HCT116 (cell line): ENCODE measurements around the gene TMEM100. TPM values are rescaled to one million over a fixed set of nuclear protein-coding genes. Genes with fewer than 3 reads are reported as not detected.

ENCODE experiments used
- ATAC-seq: fragments of 200-7000 bp; cut with Tn5 transposase; 2 replicates; pipeline ENCODE4 v1.9.1; 2020; ENCODE audit warnings: mild to moderate bottlenecking, moderate library complexity
- BruUV-seq: library from RNA; stranded (reverse); fragments of 400-500 nt; replicated peaks from 2 replicates; lab custom pipeline; 2021; lab: Mats Ljungman, UMichigan
- CTCF ChIA-PET: fragments of 300-600 bp; sonication (Branson Sonifier 250); formaldehyde crosslinking; loops from one replicate; lab custom pipeline; 2021; ENCODE audit warnings: antibody characterized with exemption; lab: Charles Lee
- POLR2A ChIA-PET: fragments of 300-600, 350-600 bp; sonication (Branson Sonifier 250); formaldehyde crosslinking; loops from one replicate; lab custom pipeline; 2021; ENCODE audit warnings: antibody characterized with exemption; lab: Charles Lee
- RAD21 ChIA-PET, 2 experiments: fragments of 300-600 bp; sonication (Branson Sonifier 250); formaldehyde crosslinking; loops; one replicate each; lab custom pipeline; 2023; ENCODE audit warnings: low total read pairs in 2 of 2; ENCODE audit not compliant: uncharacterized antibody in 2 of 2, unreplicated experiment in 2 of 2, low non-redundant PET in 1 of 2; lab: Charles Lee
- DNase-seq: peaks from one replicate; pipeline ENCODE4 v3.0.0-alpha.2; 2010; ENCODE audit warnings: low read depth, low spot score
- H2AFZ ChIP-seq: fragments of 200-600 bp; shearing (Covaris generic), sonication (generic); 2 replicates; pipeline ENCODE4 v1.6.1; 2017; ENCODE audit warnings: low read depth, mixed run types, mixed read lengths, antibody characterized with exemption, low read length; ENCODE audit not compliant: poor library complexity, severe bottlenecking
- H3K27ac ChIP-seq: 2 replicates; pipeline ENCODE4 v1.5.1; 2012; ENCODE audit warnings: low read depth, low read length
- H3K27me3 ChIP-seq: fragments of 200-600 bp; sonication (generic); 2 replicates; pipeline ENCODE4 v1.6.1; 2016; ENCODE audit warnings: mixed run types, low read length, mixed read lengths; ENCODE audit not compliant: insufficient read depth
- H3K36me3 ChIP-seq, 2 experiments: fragments of 200-500 bp in 1 of 2; fragments of 200-600 bp in 1 of 2; sonication (Bioruptor generic) in 1 of 2; sonication (generic) in 1 of 2; 2 replicates each; pipeline versions ENCODE4 v1.5.1 to v1.6.1; 2014 to 2016; ENCODE audit warnings: low read length in 2 of 2, inconsistent platforms in 1 of 2, mixed read lengths in 1 of 2, mixed run types in 1 of 2; ENCODE audit not compliant: insufficient read depth in 2 of 2, control insufficient read depth in 1 of 2
- H3K4me1 ChIP-seq, 2 experiments: fragments of 200-600 bp in 1 of 2; sonication (generic) in 1 of 2; 2 replicates each; pipeline versions ENCODE4 v1.5.1 to v1.6.1; 2012 to 2017; ENCODE audit warnings: low read length in 2 of 2, inconsistent platforms in 1 of 2, mild to moderate bottlenecking in 1 of 2, mixed read lengths in 1 of 2, mixed run types in 1 of 2, moderate library complexity in 1 of 2; ENCODE audit not compliant: insufficient read depth in 2 of 2, control insufficient read depth in 1 of 2
- H3K4me2 ChIP-seq: fragments of 200-600 bp; sonication (generic); 2 replicates; pipeline ENCODE4 v1.6.1; 2017; ENCODE audit warnings: mixed run types, low read length, mixed read lengths
- H3K4me3 ChIP-seq, 2 experiments: fragments of 200-600 bp in 1 of 2; sonication (generic) in 1 of 2; replicated peaks in 1 of 2; 2 replicates each; pipeline ENCODE4 v1.5.1; 2011 to 2016; ENCODE audit warnings: low read length in 2 of 2, control low read depth in 1 of 2, low read depth in 1 of 2, mild to moderate bottlenecking in 1 of 2, mixed read lengths in 1 of 2, mixed run types in 1 of 2
- H3K79me2 ChIP-seq: fragments of 200-600 bp; sonication (generic); 2 replicates; pipeline ENCODE4 v1.6.1; 2017; ENCODE audit warnings: mild to moderate bottlenecking, mixed run types, low read length, moderate library complexity, mixed read lengths; ENCODE audit not compliant: insufficient read depth
- H3K9ac ChIP-seq: fragments of 200-600 bp; sonication (generic); 2 replicates; pipeline ENCODE4 v1.6.1; 2016; ENCODE audit warnings: low read length, mixed read lengths
- H3K9me2 ChIP-seq: fragments of 200-600 bp; sonication (generic), shearing (Covaris generic); 2 replicates; pipeline ENCODE4 v1.6.1; 2017; ENCODE audit warnings: mixed run types, mild to moderate bottlenecking, moderate library complexity; ENCODE audit not compliant: insufficient read depth
- H3K9me3 ChIP-seq, 2 experiments: fragments of 200-500 bp in 1 of 2; fragments of 200-600 bp in 1 of 2; sonication (Bioruptor generic) in 1 of 2; sonication (generic) in 1 of 2; 2 replicates each; pipeline ENCODE4 v1.6.1; 2014 to 2017; ENCODE audit warnings: low read length in 2 of 2, mixed read lengths in 2 of 2, inconsistent platforms in 1 of 2, low read depth in 1 of 2, mild to moderate bottlenecking in 1 of 2, mixed run types in 1 of 2, moderate library complexity in 1 of 2; ENCODE audit not compliant: control insufficient read depth in 1 of 2, insufficient read depth in 1 of 2
- H4K20me1 ChIP-seq: fragments of 200-600 bp; sonication (generic), shearing (Covaris generic); 2 replicates; pipeline ENCODE4 v1.6.1; 2017; ENCODE audit warnings: mixed run types, mild to moderate bottlenecking, moderate library complexity; ENCODE audit not compliant: insufficient read depth
- CBX3 ChIP-seq: IDR thresholded peaks from 2 replicates; pipeline ENCODE4 v1.6.1; 2012; ENCODE audit warnings: low read depth
- CEBPB ChIP-seq: IDR thresholded peaks from 2 replicates; pipeline ENCODE4 v1.6.1; 2012; ENCODE audit warnings: low read depth
- EZH2 ChIP-seq: fragments of 200-600 bp; sonication (generic); IDR thresholded peaks from 2 replicates; pipeline ENCODE4 v1.6.1; 2017; ENCODE audit warnings: antibody characterized with exemption, mixed run types
- EZH2phosphoT487 ChIP-seq: fragments of 200-600 bp; IDR thresholded peaks from 2 replicates; pipeline ENCODE4 v1.6.1; 2018; ENCODE audit warnings: antibody characterized with exemption, borderline replicate concordance
- JUND ChIP-seq: IDR thresholded peaks from 2 replicates; pipeline ENCODE4 v1.6.1; 2012
- ZNF274 ChIP-seq: fragments of 200-500 bp; sonication (Bioruptor generic); IDR thresholded peaks from 2 replicates; pipeline ENCODE4 v1.6.1; 2014; ENCODE audit warnings: mild to moderate bottlenecking, low read depth, low read length, inconsistent platforms
- intact Hi-C: fragments of 100-400 bp; cut with micrococcal nuclease; formaldehyde crosslinking; loops from 2 replicates; pipeline ENCODE4 v1.10.0; 2022
- total RNA-seq: library from RNA; stranded (reverse); gene quantifications from one replicate; pipeline ENCODE4 v1.2.1, GENCODE V29; 2021; ENCODE audit not compliant: unreplicated experiment
- TF ChIP-seq, protein P1 (sequence below): IDR thresholded peaks from 2 replicates; pipeline ENCODE4 v1.6.1; 2012
- TF ChIP-seq, protein P2 (sequence below), 3 experiments: fragments of 200-600 bp in 1 of 3; sonication (generic) in 1 of 3; IDR thresholded peaks in 2 of 3; conservative IDR thresholded peaks in 1 of 3; 2 replicates each; pipeline ENCODE4 v1.5.1; 2012 to 2017; ENCODE audit warnings: low read depth in 2 of 3, low read length in 2 of 3, antibody characterized with exemption in 1 of 3, borderline replicate concordance in 1 of 3, control low read depth in 1 of 3, mild to moderate bottlenecking in 1 of 3, mixed read lengths in 1 of 3, mixed run types in 1 of 3, moderate library complexity in 1 of 3; ENCODE audit not compliant: insufficient read depth in 1 of 3
- TF ChIP-seq, protein P3 (sequence below): IDR thresholded peaks from 2 replicates; pipeline ENCODE4 v1.6.1; 2011; ENCODE audit warnings: mild to moderate bottlenecking, low read length, moderate library complexity; ENCODE audit not compliant: insufficient replicate concordance; ENCODE audit errors: extremely low read depth

Gene TMEM100
- total RNA-seq, 1 experiment from 2014 or later = not detected

DNA sequence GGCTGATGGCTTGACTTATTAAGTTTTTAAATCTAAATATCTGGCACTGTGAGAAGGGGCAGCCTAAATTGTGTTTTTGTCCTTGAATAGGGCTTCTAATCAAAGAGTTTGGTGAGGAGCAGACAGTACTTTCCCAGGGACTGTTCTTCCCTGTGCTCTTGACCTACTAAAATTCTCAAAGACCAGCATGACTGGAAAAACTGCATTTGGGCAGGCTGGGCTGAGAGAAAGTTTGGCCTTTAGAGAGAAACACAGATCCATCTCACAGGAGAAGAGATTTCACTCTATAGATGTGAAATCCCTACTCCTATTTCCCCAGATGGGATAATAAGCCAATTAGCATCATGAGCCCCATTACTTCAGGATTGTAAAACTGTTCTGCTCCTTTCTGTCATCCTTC lies 35.5 kb upstream of the TMEM100 start:
- BruUV-seq = no TSS peak
- no peaks in the 10 kb centered on the region for H3K4me1 ChIP-seq
- H3K79me2 ChIP-seq = no peaks in the 10 kb centered on the region
- no peaks in the 10 kb centered on the region for H3K9me3 ChIP-seq
- no peaks in the 10 kb centered on the region for H3K9me2 ChIP-seq
- no peaks in the 10 kb centered on the region for H3K36me3 ChIP-seq
- ATAC-seq = no peak
- ChIA-PET POLR2A (no interaction called here), RAD21 (no interaction called here), CTCF (no interaction called here)
- no peak for DNase-seq
- intact Hi-C loops = loop anchor here (10.0 kb wide), 1 partner anchor 1027 kb away; no protein-coding TSS in a partner anchor
- H3K27ac ChIP-seq = no peak overlapping the region
- no peak overlapping the region for H3K4me3 ChIP-seq
- no peak for TF ChIP-seq JUND
- TF ChIP-seq, protein P1, sequence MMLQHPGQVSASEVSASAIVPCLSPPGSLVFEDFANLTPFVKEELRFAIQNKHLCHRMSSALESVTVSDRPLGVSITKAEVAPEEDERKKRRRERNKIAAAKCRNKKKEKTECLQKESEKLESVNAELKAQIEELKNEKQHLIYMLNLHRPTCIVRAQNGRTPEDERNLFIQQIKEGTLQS = no peak
- no peak for TF ChIP-seq ZNF274
- TF ChIP-seq, protein P2, sequence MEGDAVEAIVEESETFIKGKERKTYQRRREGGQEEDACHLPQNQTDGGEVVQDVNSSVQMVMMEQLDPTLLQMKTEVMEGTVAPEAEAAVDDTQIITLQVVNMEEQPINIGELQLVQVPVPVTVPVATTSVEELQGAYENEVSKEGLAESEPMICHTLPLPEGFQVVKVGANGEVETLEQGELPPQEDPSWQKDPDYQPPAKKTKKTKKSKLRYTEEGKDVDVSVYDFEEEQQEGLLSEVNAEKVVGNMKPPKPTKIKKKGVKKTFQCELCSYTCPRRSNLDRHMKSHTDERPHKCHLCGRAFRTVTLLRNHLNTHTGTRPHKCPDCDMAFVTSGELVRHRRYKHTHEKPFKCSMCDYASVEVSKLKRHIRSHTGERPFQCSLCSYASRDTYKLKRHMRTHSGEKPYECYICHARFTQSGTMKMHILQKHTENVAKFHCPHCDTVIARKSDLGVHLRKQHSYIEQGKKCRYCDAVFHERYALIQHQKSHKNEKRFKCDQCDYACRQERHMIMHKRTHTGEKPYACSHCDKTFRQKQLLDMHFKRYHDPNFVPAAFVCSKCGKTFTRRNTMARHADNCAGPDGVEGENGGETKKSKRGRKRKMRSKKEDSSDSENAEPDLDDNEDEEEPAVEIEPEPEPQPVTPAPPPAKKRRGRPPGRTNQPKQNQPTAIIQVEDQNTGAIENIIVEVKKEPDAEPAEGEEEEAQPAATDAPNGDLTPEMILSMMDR (IDR thresholded peaks at IDR 0.05 in 2 of 3, conservative IDR thresholded peaks at IDR 0.05 in 1 of 3; ENCODE audit: borderline replicate concordance in 1 of 3, insufficient read depth in 1 of 3, low read depth in 2 of 3, low read length in 2 of 3) = no peak
- TF ChIP-seq, protein P3, sequence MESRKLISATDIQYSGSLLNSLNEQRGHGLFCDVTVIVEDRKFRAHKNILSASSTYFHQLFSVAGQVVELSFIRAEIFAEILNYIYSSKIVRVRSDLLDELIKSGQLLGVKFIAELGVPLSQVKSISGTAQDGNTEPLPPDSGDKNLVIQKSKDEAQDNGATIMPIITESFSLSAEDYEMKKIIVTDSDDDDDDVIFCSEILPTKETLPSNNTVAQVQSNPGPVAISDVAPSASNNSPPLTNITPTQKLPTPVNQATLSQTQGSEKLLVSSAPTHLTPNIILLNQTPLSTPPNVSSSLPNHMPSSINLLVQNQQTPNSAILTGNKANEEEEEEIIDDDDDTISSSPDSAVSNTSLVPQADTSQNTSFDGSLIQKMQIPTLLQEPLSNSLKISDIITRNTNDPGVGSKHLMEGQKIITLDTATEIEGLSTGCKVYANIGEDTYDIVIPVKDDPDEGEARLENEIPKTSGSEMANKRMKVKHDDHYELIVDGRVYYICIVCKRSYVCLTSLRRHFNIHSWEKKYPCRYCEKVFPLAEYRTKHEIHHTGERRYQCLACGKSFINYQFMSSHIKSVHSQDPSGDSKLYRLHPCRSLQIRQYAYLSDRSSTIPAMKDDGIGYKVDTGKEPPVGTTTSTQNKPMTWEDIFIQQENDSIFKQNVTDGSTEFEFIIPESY = no peak
- TF ChIP-seq CEBPB = no peak
- TF ChIP-seq CBX3 = no peak
- no peak for TF ChIP-seq EZH2
- no peak for TF ChIP-seq EZH2phosphoT487
- H2AFZ ChIP-seq = no peak overlapping the region
- no peaks in the 10 kb centered on the region for H3K27me3 ChIP-seq
- H3K4me2 ChIP-seq = no peak overlapping the region
- no peak overlapping the region for H3K9ac ChIP-seq
- H4K20me1 ChIP-seq = no peaks in the 10 kb centered on the region
